Type B pancreatic cell (in vitro differentiated cells): Measurements from ENCODE around the gene TREML4. TPM values are rescaled to one million over a fixed set of nuclear protein-coding genes. Genes with fewer than 3 reads are reported as not detected.

ENCODE experiments used
- DNase-seq: peaks from one replicate; pipeline ENCODE4 v3.0.0; 2021; ENCODE audit warnings: mixed read lengths; ENCODE audit not compliant: unreplicated experiment; ENCODE audit errors: extremely low spot score
- H3K27ac Mint-ChIP-seq: 2 replicates; pipeline ENCODE4 v1.8.0; 2021; ENCODE audit warnings: mild to moderate bottlenecking, mixed read lengths
- H3K27me3 Mint-ChIP-seq: 2 replicates; pipeline ENCODE4 v1.8.0; 2021; ENCODE audit warnings: mixed read lengths
- H3K36me3 Mint-ChIP-seq: 2 replicates; pipeline ENCODE4 v1.8.0; 2021; ENCODE audit warnings: mixed read lengths
- H3K4me1 Mint-ChIP-seq: one replicate; pipeline ENCODE4 v1.8.0; 2021; ENCODE audit warnings: mixed read lengths; ENCODE audit not compliant: unreplicated experiment
- H3K4me3 Mint-ChIP-seq: 2 replicates; pipeline ENCODE4 v1.8.0; 2021; ENCODE audit warnings: mild to moderate bottlenecking, mixed read lengths
- H3K9me3 Mint-ChIP-seq: 2 replicates; pipeline ENCODE4 v1.8.0; 2021; ENCODE audit warnings: mixed read lengths
- total RNA-seq: library from RNA; stranded (reverse); gene quantifications from 2 replicates; pipeline ENCODE4 v1.2.1, GENCODE V29; 2021; ENCODE audit warnings: low replicate concordance
- TF ChIP-seq, protein P1 (sequence below): fragments of 200-600 bp; sonication (generic); conservative IDR thresholded peaks from 2 replicates; pipeline ENCODE4 v1.5.0; 2021; ENCODE audit warnings: antibody characterized with exemption, mild to moderate bottlenecking

TREML4 gene
- total RNA-seq, 1 donor from 2014 or later = not detected

DNA sequence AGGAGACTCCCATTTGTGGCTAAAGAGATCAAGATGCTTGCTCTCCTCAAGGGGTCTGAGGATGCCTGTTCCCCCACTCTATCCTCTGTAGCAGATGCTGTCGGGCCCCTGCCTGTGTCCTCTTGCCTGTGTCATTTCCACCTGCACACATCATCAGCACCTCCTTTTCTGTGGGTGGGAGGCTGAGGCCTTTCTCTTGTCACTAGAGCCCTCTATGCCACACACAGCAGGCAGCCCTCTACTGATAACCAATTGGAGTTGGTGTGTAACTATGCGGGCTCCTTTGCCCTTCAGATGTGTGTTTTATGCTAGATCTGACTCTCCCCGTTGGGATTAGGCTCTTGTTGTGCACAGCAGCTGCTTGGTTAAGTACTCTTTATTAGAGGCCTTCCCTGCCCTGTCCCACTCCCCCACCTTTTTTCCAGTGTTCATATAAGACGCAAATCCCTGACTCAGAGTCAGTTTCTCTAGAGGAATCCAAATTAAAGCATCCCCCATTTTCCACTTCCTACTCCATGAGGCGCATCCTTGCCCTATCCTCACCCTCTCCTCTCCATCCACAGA lies 34.9 kb upstream of the TREML4 start:
- Mint-ChIP-seq H3K27me3 (peaks cover 45% of the 10 kb centered on the region), H3K4me1 (no peaks in the 10 kb centered on the region), H3K4me3 (no peak overlapping the region), H3K36me3 (no peaks in the 10 kb centered on the region), H3K9me3 (peaks cover 4% of the 10 kb centered on the region), H3K27ac (no peak overlapping the region)
- TF ChIP-seq, protein P1, sequence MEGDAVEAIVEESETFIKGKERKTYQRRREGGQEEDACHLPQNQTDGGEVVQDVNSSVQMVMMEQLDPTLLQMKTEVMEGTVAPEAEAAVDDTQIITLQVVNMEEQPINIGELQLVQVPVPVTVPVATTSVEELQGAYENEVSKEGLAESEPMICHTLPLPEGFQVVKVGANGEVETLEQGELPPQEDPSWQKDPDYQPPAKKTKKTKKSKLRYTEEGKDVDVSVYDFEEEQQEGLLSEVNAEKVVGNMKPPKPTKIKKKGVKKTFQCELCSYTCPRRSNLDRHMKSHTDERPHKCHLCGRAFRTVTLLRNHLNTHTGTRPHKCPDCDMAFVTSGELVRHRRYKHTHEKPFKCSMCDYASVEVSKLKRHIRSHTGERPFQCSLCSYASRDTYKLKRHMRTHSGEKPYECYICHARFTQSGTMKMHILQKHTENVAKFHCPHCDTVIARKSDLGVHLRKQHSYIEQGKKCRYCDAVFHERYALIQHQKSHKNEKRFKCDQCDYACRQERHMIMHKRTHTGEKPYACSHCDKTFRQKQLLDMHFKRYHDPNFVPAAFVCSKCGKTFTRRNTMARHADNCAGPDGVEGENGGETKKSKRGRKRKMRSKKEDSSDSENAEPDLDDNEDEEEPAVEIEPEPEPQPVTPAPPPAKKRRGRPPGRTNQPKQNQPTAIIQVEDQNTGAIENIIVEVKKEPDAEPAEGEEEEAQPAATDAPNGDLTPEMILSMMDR = no peak
- DNase-seq = no peak

DNA sequence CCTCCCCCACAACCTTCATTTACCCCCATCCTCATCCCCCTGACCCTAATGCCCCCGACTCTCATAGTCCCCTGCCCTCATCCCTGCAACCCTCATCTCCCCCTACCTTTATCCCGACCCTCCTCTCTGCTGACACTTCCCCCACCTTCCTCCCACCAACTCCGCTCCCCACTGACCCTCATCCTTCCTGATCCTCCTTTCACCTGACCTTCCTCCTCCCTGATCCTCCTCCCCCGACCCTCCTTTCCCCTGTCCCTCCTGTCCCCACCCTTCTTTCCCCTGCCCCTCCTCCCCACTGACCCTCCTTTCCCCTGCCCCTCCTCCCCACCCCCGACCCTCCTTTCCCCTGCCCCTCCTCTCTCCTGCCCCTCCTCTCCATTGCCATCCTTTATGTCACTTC lies 34.3 kb upstream of the TREML4 start:
- TF ChIP-seq, protein P1 = no peak
- Mint-ChIP-seq H3K9me3 (peaks cover 4% of the 10 kb centered on the region), H3K4me1 (no peaks in the 10 kb centered on the region), H3K27ac (no peak overlapping the region), H3K27me3 (peaks cover 45% of the 10 kb centered on the region), H3K4me3 (no peak overlapping the region), H3K36me3 (no peaks in the 10 kb centered on the region)
- DNase-seq = no peak

DNA sequence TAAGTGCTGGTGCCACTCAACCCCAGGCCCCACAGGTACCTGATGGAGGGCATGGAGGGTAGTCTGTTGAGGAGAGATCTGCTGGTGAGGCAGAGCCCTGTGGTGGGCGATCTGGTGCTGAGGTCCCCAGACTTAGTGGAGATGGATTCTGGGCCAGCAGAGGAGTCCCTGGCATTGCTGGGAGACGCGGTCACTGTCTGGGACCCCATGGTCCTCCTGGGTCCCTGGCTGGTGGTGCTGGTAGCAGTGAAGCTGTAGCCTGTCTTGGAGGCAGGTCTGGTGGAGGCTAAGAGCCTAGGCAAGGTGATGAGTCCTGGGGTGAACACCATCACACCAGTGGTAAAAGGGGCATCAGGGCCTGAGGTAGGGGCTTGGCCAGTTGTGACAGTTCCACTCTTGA lies 33.8 kb upstream of the TREML4 start:
- no peak for DNase-seq
- TF ChIP-seq, protein P1 = no peak
- Mint-ChIP-seq H3K4me3 (no peak overlapping the region), H3K4me1 (no peaks in the 10 kb centered on the region), H3K27me3 (peaks cover 47% of the 10 kb centered on the region), H3K9me3 (peaks cover 3% of the 10 kb centered on the region), H3K27ac (no peak overlapping the region), H3K36me3 (no peaks in the 10 kb centered on the region)

DNA sequence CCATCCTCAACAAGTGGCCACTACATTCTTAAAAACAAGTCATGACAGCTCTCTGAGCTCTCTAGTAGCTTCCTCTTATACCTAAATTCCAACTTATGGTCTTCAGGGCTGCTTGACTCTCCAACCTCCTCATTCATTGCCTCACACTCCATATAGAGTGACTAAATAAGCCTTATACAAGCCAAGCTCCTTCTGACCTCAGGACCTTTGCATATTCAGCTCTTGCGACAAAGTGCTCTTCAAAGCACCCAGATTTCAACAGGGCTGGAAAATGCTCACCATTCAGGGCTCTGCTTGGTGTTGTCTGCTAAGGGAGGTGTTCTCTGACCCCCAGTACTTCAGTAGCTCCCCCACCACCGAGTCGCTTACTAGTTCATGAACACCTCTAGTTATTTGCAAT lies 30.9 kb upstream of the TREML4 start:
- no peak overlapping the region for H3K4me3 Mint-ChIP-seq
- no peak for DNase-seq
- no peaks in the 10 kb centered on the region for H3K36me3 Mint-ChIP-seq
- H3K27me3 Mint-ChIP-seq = peaks cover 57% of the 10 kb centered on the region
- TF ChIP-seq, protein P1 = no peak
- no peaks in the 10 kb centered on the region for H3K9me3 Mint-ChIP-seq
- no peak overlapping the region for H3K27ac Mint-ChIP-seq
- H3K4me1 Mint-ChIP-seq = peaks cover 11% of the 10 kb centered on the region

DNA sequence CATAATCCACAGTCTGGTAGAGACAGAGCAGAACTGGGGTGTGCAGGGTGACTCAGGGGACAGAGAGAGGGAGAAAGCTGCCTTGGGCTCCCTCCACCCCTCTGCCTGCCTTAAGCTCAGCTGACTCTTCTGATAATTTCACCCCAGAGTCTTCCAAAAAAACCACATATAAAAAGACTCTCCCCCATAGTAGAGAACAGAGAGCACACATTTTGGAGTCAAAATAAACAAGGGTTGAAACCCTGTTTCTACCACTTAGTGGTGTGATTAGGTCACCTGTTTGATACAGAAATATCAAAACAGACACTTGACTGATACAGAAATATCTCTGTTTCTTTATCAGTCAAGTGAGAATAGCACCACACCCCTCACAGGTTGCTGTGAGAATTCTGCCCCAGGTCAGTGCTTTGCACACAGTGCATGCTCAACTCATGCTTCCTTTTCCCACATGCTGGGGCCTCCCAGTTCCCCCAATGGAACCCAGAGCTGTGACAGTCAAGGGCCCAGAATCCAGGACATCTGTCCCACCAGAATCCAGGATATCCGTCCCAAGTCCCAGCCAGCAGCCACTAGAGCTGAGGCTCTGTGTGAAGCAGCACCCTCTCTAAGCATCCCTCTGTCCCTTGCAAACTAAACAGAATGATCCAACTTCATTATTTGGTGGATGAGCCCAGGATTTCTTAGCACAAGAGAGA lies 28.4 kb upstream of the TREML4 start:
- H3K36me3 Mint-ChIP-seq = no peaks in the 10 kb centered on the region
- DNase-seq = no peak
- TF ChIP-seq, protein P1 = no peak
- H3K4me1 Mint-ChIP-seq = peaks cover 11% of the 10 kb centered on the region
- H3K4me3 Mint-ChIP-seq = no peak overlapping the region
- no peak overlapping the region for H3K27ac Mint-ChIP-seq
- H3K9me3 Mint-ChIP-seq = no peaks in the 10 kb centered on the region
- H3K27me3 Mint-ChIP-seq = peaks cover 40% of the 10 kb centered on the region
